ENCODE data around the gene ATG7.

The ATG7 gene

GRCh38 chr3:11603628-11604027 is 331.4 kb downstream of the ATG7 start:
- no peak for FAIRE-seq
- no peak for DNase-seq (ENCODE audit: insufficient read length)
- TF ChIP-seq POLR2A (IDR thresholded peaks at IDR 0.05; ENCODE audit: low read depth, low read length) (no peak), TAF1 (IDR thresholded peaks at IDR 0.05; ENCODE audit: borderline replicate concordance, low read depth, low read length) (no peak), POLR2AphosphoS5 (IDR thresholded peaks at IDR 0.05; ENCODE audit: low read depth, low read length) (no peak)

DNA sequence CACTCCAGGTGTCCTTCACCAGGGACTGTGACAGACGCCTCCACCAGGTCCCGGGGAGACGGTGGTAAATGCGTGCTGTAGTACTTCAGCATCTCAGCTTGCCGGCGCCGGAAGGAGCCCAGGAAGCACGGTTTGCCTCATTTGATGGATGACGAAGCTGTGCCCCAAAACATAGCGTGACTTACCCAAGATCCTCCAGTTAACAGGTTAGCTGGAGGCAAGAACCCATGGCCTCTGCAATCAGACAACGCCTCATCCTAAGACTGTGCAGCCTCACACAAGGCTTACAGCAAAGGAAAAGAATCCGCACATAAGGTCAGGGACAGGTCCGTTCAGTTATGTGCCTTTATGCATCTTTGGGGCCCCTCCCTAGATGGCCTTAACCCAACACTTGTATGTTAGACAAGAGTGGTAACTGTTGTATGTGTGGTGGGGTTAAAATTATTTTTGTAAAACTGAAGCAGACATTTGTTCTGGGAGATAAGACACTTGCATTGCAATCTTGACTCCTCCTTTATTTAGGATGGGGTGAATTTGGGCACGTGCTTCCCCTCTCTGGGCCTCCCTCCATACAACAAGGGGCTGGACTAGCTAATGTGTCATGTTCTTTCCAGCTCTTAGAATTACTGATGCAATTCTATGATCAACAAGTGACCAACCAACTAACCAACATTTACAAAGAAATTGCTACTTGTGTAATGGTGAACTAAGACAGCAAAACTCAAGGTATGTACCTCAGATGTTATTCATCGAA is 332.1 kb downstream of the ATG7 start:
- DNase-seq (ENCODE audit: insufficient read length), result no peak
- no peak for TF ChIP-seq POLR2A (IDR thresholded peaks at IDR 0.05; ENCODE audit: low read depth, low read length)
- TF ChIP-seq TAF1 (IDR thresholded peaks at IDR 0.05; ENCODE audit: borderline replicate concordance, low read depth, low read length), result no peak
- no peak for TF ChIP-seq POLR2AphosphoS5 (IDR thresholded peaks at IDR 0.05; ENCODE audit: low read depth, low read length)
- peak; percentile 61 for FAIRE-seq

GRCh38 chr3:11605398-11605797 is 333.2 kb downstream of the ATG7 start:
- DNase-seq (ENCODE audit: insufficient read length), result no peak
- TF ChIP-seq POLR2A (IDR thresholded peaks at IDR 0.05; ENCODE audit: low read depth, low read length) (no peak), POLR2AphosphoS5 (IDR thresholded peaks at IDR 0.05; ENCODE audit: low read depth, low read length) (no peak), TAF1 (IDR thresholded peaks at IDR 0.05; ENCODE audit: borderline replicate concordance, low read depth, low read length) (no peak)
- FAIRE-seq, result no peak

DNA sequence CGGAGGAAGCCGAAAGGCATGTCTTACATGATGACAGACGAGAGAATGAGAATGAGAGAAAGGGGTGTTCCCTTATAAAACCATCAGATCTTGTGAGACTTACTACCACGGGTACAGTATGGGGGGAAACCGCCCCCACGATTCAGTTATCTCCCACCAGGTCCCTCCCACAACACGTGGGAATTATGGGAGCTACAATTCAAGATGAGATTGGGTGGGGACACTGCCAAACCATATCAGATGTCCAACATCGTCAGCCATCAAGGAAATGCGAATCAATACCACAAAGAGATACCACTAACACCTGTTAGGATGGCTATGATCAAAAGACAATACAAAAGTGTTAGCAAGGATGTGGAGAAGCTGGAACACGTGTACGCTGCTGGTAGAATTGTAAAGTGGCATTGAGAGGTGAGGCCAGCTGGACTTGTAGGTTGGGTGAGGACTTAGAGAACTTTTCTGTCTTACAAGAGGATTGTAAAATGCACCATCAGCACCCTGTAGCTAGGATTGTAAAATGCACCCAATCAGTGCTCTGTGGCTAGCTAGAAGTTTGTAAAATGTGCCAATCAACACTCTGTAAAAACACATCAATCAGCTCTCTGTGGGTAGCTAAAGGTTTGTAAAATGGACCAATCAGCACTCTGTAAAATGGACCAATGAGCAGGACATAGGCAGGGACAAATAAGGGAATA is 334.0 kb downstream of the ATG7 start:
- no peak for FAIRE-seq
- TF ChIP-seq POLR2A (IDR thresholded peaks at IDR 0.05; ENCODE audit: low read depth, low read length), result no peak
- TF ChIP-seq POLR2AphosphoS5 (IDR thresholded peaks at IDR 0.05; ENCODE audit: low read depth, low read length), result no peak
- no peak for TF ChIP-seq TAF1 (IDR thresholded peaks at IDR 0.05; ENCODE audit: borderline replicate concordance, low read depth, low read length)
- no peak for DNase-seq (ENCODE audit: insufficient read length)

DNA sequence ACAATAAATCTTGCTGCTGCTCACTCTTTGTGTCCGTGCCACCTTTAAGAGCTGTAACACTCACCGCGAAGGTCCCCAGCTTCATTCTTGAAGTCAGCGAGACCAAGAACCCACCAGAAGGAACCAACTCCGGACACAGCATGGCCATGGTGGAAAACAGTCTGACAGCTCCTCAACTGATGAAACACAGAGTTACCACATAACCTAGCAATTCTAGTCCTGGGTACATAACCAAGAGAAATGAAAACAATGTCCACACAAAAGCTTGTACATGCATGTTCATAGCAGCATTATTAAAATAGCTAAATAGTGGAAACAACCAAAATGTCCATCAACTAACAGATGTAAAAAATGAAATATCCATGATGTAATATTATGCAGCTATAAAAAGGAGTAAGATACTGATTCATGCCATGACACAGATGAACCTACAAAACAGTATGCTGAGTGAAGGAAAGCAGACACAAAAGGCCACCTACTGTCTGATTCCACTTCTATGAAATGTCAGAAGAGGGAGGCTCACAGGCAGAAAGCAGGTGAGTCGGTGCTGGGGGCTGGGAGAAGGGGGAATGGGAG is 334.8 kb downstream of the ATG7 start:
- DNase-seq (ENCODE audit: insufficient read length), result no peak
- no peak for TF ChIP-seq POLR2A (IDR thresholded peaks at IDR 0.05; ENCODE audit: low read depth, low read length)
- TF ChIP-seq TAF1 (IDR thresholded peaks at IDR 0.05; ENCODE audit: borderline replicate concordance, low read depth, low read length), result no peak
- TF ChIP-seq POLR2AphosphoS5 (IDR thresholded peaks at IDR 0.05; ENCODE audit: low read depth, low read length), result no peak
- FAIRE-seq, result no peak

Data from GM12892 (cell line).